Hematopoietic multipotent progenitor cell treated with erythropoietin and hydrocortisone succinate and interleukin-3 and kit ligand, for 8 days (in vitro differentiated cells): Measurements from ENCODE around the gene CHCHD3.

ENCODE experiments used
- DNase-seq: peaks from one replicate; pipeline ENCODE4 v3.0.0-alpha.2; 2015

Gene CHCHD3

DNA sequence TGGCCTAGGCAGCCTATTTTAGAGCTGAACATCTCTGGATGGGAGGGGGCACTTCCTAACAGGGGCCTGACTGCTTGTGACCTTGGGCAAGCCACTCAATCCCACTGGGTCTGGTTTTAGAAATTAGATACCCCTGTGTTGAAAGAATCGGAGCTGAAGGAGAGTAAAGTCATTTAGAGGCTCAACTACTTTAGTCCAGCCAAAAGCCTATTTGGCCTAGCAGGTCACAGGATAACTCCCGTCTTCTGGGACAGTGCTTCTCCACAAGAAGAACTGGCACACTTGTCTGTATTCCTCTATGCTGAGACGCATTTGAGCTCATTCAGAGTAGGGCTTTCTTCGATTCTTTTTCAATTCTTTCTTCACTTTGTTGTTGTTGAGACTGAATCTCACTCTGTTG is 224.2 kb downstream of the CHCHD3 start:
- no peak for DNase-seq

DNA sequence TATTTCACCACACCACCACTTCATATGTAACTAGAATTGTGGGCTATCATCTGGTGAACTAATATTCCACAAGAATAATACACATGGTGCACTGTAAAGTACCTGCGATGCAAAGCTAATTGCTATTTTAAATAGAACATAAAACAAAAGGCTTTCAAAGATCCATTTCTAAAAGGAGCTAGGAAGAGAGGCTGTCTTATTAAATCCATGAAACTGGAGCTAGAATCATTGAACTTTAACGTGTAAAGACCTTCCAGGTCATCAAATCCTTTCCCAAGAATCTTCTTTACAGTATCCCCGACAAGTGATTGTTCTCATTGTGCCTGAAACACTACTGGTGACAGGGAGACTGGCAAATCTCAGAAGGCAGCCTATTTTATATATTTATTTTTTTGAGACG is 224.9 kb downstream of the CHCHD3 start:
- DNase-seq, result no peak

DNA sequence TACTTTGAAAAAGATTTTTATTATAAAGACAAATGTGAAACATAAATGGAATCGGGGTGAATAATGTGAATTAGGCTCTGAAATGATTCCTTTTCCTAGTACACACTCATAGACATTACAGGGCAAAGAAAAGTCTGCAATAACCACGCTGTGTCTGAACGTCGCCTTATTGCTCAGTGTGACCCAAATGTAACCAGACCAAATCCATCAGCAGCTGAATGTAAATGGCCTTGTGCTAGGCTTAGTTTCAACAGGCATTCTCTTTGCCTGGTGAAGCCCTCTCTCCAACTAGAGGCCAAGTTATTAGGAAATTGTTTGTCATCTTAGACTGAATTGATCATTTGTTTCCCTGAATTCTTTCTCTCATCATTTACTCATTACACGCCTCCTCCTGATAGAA is 225.5 kb downstream of the CHCHD3 start:
- DNase-seq, result no peak

DNA sequence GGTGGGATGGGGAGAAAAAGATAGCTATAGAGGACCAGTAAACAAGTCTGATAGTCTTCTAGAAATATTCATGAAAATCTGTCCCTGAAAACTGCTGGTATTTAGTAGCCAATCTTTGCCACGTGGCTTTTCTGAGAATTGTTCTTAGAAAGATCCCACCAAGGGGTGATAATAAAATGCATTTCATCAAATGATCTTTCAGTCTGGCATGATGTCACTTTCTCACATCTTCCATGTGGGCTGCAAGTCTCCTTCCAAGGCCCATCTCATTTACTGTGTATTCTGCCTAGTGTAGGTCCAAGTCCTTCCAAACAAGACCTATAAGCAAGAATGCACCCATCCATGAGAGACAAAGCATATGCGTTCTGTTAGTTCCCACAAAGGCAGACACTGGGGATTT is 226.0 kb downstream of the CHCHD3 start:
- no peak for DNase-seq

DNA sequence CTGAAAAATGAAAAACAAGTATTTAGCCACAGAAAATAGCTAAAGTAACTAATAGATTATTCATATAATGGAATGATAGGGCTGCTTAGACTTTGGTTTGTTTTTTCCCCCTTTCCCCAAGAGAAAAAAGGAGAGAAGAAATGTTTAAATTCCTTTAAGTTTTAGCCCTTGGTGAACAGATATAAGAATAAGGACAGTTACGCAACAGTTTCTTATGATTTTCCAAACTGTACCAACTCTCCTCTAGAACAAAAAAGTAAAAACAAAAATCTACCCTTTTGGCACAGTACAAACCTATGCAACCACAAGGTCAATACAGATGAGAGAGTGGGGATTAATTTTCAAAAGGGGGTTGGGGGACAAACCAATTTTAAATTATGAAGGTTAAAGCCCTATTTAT is 227.7 kb downstream of the CHCHD3 start:
- DNase-seq, result no peak

DNA sequence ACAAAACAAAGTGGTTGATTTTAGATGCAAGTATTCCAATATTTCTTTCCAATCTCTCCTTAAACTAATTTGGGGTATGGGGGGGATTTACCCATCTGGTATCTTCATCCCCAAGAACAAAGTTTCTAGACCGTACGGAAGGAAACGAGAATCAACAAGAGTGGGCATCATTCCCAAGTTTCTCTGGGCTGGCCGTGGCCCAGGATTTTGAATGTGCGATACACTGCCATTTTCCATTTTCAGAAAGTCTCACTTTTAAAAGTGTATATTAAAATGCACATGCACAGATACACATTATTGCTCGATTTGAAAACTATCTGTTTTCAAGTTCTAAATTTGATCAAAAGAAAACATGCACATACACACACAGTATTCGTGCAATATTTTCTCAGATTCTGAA is 234.5 kb downstream of the CHCHD3 start:
- no peak for DNase-seq

DNA sequence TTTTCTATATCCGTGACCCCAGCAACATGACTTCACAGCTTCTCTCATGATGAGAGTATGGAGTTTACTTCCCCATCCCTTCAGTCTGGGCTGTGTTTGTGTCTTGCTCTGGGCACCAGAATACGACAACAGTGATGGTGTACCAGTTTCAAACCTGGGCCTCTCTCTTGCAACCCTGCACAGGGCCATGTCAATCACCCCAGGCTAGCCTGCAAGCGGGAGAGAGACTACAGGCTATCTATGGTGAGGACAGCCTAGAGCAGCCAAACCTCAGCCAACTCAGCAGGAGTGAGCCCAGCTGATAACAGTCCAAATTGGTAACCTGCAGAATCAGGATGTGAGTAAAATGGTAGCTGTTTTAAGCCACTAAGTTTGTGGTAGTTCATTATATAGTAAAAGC is 235.8 kb downstream of the CHCHD3 start:
- peak; percentile 28 for DNase-seq

DNA sequence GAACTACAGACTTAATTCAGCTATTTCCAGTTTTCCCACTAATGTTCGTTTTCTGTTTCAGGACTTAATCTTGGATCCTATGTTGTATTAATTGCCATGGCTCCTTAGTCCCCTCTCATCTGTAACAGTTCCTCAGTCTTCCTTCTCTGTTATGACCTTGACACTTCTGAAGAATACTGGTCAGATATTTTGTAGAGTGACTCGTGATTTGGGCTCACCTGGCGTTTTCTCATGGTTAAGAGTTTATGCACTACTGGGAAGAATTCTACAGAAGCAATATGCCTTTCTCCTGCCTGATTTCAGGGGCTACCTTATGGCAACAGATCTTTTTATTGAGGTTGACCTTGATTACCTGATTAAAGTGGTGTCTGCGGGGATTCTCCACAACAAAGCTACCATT is 239.4 kb downstream of the CHCHD3 start:
- DNase-seq, result no peak

DNA sequence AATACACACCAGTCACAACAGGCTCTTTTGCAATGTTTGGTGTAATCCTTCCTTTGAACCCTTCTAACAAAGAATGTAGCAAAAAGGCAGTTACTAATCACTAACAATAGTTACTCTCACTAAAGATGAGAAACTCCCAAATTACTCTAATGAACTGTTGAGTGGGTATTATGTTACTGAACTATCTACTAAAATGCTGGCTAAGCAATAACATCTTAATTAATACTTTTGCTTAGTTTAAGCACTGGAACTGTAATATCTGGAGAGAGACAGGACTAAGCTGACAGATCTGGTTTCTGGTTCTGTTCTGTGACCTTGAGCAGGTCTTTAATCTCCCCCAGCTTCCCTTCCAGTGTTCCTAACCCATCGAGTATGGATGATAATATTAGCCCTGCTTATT is 241.7 kb downstream of the CHCHD3 start:
- DNase-seq, result no peak

DNA sequence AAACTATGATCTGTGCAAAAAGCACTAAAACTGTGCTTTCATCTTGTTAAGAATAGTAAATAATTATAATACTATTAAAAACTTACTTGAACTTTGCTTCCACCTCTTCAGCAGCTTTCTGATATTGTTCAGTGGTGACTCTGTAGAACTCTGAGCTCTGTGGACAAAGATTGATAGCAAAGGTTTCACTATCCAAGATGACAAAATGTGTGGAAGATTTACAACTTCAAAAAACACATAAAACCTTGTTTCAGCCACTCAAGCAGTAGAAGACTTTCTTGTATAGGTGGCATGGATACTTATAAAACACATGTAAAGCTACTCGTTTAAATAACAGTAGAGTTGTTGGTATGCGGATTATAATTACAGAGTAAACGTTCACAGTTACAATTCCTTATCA is 243.6 kb downstream of the CHCHD3 start:
- DNase-seq, result no peak

DNA sequence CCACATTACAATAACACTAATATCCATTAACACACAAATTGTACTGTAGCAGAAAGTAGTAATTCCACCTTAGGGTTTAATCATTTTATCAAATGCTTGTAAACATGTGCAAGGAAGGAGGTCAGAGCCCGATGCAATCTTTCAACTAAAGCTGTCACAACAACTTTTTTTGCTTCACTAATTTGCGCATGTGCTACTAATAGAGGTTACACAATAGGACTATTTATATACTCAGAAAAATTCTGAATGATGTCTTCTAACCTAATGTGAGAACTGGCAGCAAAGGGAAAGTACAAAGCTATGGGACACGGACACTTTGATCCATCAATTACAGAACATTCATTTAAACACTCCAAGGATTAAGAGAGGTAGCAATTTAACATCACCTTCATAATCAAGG is 244.4 kb downstream of the CHCHD3 start:
- DNase-seq, result no peak

DNA sequence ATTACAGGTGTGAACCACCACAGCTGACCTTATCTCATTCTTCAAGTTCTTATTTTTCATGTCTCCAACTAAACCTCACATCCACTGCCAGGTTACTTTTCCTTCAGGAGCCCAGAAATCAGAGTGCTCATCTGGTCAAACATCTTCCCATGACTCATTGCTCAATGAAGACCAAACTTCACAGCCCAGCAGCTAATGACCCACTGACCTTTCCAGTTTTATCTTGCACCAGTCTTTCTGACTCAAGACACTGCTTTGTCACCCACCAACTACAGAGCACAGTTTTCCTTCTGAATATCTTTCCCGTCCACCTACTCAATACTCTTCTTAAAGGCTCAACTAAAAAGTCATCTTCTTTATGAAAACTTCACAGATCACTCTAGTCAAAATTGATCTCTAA is 245.1 kb downstream of the CHCHD3 start:
- DNase-seq, result no peak

DNA sequence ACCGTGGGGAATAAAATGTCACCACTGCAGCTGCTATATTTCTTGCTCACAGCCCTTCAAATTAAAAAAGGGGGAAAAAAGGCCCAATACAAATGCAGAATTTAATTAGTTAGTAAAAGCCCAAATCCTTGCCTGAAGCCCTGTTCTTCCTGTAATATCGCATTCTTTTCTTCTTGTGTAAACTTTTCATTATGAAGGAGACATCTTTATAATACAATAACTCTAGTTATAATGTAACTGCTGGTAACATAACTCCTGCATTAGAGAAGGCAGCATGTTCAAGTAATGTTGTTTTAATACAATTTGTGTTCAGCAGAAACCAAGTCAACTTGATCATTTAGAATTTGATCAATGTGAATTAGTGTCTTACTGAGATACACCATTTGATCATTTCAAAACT is 250.9 kb downstream of the CHCHD3 start:
- no peak for DNase-seq

DNA sequence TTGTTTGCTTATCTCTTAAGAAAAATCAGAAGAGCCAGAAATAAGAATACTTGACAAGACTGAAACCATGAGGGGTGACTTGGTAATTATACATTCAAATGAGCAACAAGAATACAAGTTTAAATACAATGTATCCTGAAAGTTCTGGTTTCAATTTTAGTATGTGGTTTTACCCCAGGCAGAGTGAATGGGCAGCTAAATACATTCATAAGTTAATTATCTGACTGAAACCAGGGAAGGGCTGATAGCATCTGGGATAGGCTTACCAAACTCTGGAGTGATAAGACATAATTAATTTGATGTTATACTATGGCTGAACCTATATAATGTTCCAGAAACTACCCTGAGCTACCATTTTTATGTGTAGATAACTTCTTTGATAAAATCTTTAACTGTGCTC is 253.4 kb downstream of the CHCHD3 start:
- DNase-seq, result no peak

DNA sequence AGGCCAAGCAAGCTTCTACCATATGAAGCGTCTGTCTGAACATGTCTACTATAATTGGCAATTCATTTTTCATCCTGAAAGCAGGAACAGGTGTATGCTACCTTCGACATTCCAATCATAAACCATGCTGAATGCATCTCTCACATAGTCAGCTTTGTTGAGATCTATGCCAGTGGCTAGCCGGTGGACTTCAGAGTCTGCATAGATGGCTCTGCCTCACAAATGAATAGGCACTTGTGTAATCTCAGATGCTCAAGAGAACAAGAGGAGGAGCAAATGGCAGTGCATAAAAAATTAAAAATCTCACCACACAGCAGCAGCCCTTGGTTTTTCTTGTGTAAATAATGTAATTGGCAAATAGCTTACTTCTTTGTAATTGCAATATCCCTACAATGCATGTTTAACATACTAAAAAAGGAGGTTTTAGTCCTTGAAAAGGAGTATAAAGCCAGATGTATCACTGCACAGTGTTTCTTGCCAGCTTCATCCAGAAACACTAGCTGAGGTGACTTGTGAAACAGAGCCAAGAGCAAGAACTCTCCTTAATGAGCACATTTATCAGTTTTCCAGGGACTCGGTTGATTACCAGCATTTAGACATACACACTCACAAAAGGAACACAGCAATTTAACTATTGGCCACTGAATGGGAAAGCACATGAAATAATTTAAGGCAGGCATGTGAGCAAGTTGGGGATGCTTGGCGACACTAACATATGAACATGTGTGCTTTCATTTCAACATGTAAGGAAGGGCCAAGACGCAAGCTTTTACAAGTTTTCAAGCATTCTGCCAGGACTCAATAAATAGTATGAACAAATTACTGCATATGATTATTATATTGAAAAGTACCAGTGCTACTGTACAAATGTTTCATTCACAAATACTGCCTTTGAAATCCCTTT is 255.7 kb downstream of the CHCHD3 start:
- no peak for DNase-seq

DNA sequence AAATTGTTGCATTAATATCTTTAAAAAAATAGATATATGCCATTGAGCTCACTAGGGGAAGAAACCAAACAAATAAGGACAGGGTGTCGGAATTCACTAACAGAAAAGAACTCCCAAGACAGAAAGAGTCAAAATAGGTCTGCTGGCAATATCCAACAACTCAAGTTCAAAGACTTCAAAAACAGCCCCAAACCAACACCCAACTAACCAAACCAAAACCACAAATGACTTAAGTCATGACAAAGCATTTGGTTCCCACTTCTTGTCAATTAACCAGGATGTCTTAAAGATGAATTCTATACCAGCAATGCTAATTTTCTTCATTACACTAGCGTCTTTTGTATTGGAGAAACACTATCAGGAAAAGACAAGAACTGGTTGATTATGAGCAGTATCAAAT is 256.7 kb downstream of the CHCHD3 start:
- no peak for DNase-seq

DNA sequence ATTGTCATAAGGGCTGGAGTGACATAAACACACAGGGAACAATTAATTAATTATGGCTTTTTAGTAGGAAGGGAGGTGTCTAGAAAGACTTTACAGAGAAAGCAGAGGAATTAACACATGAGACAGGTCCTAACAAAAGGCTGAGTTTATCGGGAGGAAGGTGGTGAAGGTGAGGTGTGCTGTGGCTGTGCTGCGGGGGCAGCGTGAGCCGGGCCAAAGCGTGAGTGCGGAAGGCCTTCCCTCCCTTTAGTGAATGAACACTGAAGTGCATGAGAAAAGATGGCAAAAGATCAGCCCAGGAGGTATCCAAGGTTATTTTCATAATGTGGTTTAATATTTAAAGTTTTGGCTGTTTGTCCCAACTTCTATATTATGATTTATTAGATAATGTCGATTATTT is 262.2 kb downstream of the CHCHD3 start:
- DNase-seq, result no peak

DNA sequence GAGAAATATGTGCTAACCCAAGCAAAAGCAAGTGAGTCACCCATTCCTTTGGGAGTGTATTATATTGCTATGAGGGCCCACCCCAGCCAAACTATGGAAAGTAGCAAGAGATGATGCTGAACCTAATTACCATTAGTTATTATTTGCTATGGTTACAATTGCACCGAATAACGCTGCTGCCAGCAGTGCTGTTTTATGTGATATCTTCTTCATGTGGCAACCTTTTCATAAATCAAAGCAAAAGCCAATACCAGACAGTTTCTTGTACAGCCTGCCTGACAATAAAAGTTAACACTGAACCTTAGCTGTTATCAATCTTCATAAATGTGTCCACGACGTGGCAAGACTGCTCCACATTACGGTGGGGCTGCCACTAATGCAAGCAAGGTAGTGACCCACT is 263.9 kb downstream of the CHCHD3 start:
- no peak for DNase-seq

DNA sequence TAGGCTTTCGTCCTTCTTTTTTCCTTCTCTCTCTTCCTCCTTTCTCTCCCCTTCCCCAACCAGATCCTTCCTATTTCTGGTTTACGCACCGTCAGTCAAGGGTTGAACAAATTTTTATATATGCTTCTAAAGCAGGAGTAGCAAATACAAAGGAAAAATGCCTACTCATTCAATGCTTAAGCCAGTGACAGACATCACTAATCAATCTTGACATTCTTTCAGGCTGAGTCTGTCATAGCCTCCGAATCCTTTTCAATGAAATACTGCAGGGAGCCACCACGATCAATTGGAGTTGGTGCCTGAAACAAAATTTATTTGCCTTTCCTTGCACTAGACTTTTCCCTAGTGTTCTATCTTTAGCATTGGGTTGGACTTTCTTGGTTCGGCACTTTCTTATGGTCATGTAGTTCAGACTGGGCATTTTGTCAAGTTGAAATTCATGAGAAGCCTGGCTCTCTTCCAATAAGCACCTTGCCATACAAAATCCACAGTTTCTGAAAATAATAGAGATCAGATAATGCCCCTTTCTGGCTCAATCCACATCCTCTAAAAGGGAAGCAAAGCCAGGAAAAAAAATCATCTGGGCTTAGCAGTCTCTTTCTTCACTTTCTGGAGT is 266.1 kb downstream of the CHCHD3 start:
- no peak for DNase-seq

DNA sequence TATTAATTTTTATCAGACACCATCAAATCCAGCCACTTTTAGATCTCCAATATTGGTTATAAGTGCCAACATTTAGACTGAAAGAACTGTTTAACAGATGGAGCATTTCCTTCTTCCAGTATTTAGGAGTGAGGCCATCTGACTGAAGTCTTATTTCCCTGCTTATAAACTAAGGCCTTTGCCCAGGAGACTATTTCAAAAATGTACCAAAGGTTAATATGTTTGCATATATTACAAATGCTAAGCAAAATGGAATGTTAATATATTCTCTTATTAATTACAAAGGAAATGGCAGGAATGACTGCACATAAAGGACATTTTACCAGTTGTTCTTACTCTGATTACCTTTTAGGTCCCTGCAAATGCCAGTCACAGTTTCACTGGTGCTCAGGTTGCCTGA is 266.8 kb downstream of the CHCHD3 start:
- no peak for DNase-seq

DNA sequence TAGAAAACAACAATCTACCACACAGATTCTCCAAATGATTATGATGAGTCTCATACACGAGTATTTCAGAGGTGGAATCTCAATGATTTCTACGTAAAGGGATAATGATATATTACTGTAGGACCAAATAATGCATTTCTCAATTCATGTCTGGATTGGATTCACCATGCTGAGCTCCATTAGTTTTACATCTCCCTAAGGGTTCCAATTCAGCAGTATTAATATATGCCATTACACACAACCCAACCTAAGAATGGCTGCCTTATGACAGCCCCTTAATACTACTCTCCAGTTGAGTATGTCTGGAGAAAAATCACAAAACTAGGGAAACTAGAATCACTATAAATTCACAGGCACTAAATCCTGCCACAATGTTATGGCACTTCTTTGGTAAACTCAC is 271.3 kb downstream of the CHCHD3 start:
- DNase-seq, result no peak

DNA sequence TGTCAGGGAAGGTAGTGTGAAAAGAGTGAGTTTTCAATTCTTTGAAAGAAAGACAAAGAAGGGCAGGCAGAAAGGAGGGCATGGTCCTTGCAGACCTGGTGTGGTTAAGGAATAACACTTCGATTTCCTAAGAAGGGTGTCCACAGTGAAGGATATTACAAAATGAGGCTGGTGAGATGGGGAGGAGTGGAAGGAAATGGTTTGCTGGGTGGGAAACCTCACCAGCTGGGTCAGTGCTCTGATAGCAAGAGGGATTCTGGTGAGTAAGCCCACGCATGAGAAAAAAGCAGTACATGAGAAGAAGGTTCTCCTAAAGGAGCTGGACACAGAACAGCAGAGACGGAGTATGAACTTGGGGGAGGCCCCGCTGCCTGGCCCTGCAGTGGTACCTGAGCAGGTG is 275.1 kb downstream of the CHCHD3 start:
- DNase-seq, result no peak

DNA sequence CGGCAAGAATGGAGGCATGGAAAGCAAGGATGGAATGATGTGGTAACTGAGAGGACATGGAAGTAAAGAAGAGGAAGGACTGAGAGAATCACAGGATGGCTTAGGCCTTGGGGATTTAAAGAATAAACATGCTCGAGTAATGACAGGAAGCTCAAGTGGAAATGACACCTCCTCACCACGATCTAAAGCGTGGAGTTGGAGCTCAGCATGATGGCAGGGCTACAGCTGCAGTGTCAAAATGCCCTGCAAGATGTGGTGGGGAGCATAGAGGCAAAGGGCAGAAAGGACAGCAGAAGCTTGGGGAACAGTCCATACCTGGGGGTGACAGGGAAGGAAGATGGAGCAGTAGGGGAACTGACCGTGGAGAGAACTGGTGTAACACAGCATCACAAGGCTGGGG is 276.1 kb downstream of the CHCHD3 start:
- no peak for DNase-seq

DNA sequence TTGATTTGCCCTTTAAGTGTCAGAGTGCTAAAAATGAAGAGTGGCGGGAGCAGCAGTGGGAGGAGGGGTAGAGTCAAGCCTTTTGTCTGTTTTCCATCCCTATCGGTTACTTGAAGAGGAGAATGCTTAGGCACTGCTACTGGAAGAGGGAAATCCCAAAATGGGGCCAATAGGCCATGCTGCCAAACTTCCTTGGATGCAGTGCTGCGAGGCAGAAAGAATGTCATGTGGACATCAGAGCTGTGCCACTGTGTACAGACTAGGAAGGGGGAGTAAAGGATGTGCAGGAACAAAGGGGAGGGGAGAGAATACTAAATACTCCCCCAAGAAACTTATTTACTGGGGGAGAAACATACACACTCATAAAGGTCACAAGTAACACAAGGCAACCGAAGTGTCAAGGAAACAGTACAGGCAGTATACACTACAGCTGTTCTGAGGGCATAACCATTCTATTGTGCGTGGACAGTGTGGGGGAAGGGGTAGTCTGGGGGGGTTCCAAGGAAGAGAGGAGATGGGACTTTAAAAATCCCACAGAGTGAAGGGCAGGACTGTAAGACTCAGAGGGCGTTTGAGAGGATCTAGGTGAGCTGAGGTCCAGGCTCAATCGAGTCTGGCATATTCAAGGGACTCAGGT is 276.9 kb downstream of the CHCHD3 start:
- no peak for DNase-seq
